Ramos (cell line): ENCODE results near the gene GABRD.

Source experiments
- in situ Hi-C: fragments of 300-500 bp; cut with MboI; formaldehyde crosslinking; loops from one replicate; pipeline ENCODE4 v1.14.3; 2022; ENCODE audit warnings: low sequenced_read_pairs; ENCODE audit not compliant: unreplicated experiment

The GABRD gene

GRCh38 chr1:2047749-2048729 lies 28.9 kb downstream of the GABRD start:
- in situ Hi-C loops, result loop anchor here (10.0 kb wide), 1 partner anchor 333 kb away; no protein-coding TSS in a partner anchor

- in situ Hi-C loops, result loop anchor here (10.0 kb wide), 1 partner anchor 334 kb away; no protein-coding TSS in a partner anchor
Measured at GRCh38 chr1:2049225-2049717, 30.1 kb downstream of the GABRD start.

- in situ Hi-C loops, result loop anchor here (10.0 kb wide), 1 partner anchor 335 kb away; no protein-coding TSS in a partner anchor
Measured at GRCh38 chr1:2049718-2050431, 30.7 kb downstream of the GABRD start, which contains the start of gene PRKCZ. PRKCZ (plus strand) TSS chr1:2050411; CDS start chr1:2050631, 220 bp downstream.

GRCh38 chr1:2050461-2050792 lies 31.3 kb downstream of the GABRD start:
- in situ Hi-C loops, result no loop called here

DNA sequence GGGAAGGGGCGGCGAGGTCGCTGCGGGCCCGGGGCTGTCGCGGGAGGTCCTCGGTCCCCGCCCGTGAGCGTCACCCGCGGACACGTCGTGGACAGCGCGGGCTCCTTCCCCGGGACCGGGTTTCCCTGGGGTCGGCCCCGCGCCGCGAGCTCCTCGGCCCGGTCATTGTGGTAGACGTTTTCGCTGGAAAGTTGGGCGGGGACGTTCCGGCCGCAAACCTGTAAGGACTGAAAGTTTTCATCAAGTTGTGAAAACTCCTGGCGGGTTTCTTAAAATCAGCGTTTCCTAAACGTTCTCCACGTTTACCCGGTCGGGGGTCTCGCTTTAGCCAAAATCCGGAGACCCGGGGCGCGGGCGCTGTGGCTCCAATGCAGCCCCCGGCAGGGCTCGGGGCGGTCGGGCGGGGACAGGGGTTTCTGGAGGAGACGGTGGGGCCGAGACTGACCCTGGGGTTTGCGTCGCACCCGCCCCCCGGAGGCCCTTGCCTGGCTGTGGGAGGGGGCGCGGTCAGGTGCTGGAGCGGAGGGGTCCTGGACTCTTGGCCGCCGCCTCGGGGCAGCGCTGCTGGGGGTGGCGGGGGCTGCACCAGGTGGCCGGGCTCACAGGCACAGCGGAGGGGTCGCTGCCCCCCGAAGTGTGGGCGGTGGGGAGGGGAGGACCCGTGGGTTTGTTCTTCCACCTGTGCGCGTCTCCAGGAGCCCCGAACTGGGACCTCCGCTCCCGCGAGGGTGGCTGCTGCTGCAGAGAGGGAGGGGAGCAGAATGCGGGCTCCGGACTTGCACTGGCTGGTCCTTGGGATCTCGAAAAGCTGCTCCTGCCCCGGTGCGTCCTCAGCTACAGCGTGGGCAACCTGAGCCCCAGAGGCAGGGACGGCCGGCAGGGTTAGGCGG lies 31.9 kb downstream of the GABRD start:
- in situ Hi-C loops, result no loop called here

- in situ Hi-C loops, result no loop called here
Measured at GRCh38 chr1:2052054-2052679, 33.0 kb downstream of the GABRD start.

- in situ Hi-C loops, result no loop called here
Measured at GRCh38 chr1:2052756-2053155, 33.6 kb downstream of the GABRD start.

GRCh38 chr1:2053217-2053616 lies 34.1 kb downstream of the GABRD start:
- in situ Hi-C loops, result no loop called here

- in situ Hi-C loops, result no loop called here
Measured at GRCh38 chr1:2053784-2054376, 34.7 kb downstream of the GABRD start.

- in situ Hi-C loops, result no loop called here
Measured at GRCh38 chr1:2054560-2054959, 35.4 kb downstream of the GABRD start.

DNA sequence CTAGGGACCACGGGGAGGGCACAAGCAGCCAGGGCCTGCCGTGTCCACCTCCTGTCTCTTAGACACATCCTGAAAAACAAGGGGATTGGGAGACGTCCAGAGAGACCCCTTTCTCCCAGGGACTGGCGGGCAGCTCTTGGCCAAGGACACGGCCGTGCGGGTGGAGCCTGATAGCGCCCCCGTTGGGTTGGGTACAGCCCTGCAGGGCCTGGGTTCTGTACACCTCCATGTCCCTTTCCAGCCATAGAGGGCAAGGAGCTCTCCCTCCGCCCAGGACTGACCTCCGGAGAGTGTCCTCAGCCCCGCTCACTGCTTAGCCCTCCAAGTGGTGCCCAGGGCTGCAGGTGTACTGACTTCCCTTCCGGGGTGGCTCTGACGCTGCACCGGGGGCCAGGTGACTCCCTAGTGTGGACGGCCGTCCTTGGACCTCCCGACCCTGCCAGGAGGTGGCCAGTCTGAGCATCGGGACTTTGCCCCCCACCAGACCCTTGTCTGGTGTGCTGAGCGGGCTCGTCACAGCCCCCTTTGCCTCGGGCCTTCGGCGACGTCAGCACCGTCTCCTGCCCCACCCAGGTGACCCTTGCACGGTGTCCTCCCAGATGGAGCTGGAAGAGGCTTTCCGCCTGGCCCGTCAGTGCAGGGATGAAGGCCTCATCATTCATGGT lies 36.9 kb downstream of the GABRD start:
- in situ Hi-C loops, result no loop called here

GRCh38 chr1:2056955-2057590 lies 37.9 kb downstream of the GABRD start:
- in situ Hi-C loops, result no loop called here

DNA sequence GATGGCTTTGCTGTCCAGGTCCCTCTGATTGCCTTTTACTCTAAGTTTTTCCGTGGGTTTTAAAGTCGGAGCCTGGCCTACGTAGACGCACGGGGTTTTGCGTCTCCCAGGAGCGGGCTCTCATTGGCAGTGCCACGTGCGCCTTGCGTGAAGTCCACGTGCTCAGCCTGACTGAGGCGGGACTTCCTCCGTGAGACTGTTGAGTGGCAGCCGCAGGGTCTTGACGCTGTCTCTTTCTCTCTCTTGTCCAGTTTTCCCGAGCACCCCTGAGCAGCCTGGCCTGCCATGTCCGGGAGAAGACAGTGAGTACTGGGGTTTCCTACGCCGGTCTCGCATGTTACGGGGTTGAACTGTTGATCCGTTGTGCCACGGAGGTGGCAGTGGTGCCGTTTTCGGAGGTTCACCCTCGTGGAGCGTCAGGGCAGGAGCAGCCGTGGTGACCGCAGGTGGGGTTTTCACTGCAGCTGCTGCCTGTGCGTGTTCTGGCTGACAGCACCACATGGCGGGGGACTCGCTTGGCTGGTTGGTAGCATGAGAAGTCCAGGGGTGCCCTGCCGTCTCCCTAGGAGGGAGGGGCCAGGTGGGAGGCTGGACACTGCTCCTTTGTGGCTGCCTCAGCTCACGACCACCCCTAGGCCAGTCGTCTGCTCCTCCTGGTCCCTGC lies 40.3 kb downstream of the GABRD start:
- in situ Hi-C loops, result no loop called here

DNA sequence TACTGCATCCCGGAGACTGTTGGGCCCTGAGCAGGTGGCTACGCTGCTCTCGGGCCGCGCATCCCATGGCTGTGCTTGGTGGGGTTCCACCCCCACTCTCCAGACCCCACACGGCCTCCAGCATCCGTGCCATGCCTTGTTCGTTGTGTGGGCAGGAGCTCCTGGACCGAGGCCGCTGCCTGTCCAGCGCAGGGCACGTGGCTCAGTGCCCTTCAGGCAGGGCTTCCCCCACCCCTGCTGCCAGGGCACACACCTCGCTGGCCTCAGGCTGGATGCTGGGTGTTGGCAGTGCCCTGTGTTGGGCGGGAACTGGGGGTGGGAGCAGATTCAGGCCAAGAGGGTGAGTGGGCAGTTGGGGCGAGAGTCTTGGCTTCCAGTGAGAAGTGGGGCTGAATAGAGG lies 40.9 kb downstream of the GABRD start:
- in situ Hi-C loops, result no loop called here

DNA sequence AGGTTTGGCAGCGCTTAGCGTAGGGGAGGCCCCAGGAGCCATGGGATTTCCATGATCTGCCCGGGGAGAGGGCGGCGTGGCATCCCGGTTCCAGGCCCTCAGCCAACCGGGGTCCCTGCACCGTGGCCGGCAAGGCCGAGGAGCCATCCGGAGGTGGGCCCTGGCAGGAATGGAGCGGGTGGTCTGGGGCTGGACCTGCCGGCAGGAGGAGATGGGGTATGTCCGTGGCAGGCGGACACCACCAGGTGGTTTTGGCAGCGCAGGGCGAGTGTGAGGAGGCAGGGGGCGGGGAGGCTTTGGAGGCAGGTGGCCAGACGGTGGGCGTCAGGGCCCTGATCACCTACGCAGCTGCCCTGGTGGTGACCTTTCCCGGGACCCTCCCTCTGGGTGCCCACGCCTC lies 41.4 kb downstream of the GABRD start:
- in situ Hi-C loops, result no loop called here

GRCh38 chr1:2061065-2061778 lies 42.1 kb downstream of the GABRD start:
- in situ Hi-C loops, result no loop called here

DNA sequence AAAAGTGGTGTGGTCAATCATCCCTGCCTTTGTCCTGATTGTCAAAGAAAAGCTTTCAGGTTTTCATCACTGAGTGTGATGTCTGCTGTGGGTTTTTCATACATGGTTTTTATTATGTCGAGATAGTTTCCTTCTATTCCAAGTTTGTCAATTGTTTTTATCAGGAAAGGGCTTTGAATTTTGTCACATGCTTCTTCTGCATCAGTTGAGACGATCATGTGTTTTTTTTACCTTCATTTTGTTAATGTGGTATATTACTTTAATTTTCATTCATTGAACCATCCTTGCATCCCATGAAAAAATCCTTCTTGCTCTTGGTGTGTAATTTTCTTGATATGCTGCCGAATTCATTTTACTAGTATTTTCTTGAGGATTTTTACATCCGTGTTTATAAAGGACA lies 46.6 kb downstream of the GABRD start:
- in situ Hi-C loops, result no loop called here
